ENCODE measurements around the gene CXXC4.

CXXC4 gene

GRCh38 chr4:104488151-104488550 lies 6.5 kb downstream of the CXXC4 start:
- no peak for DNase-seq

- no peak for DNase-seq
These were observed 7.8 kb downstream of the CXXC4 start for GRCh38 chr4:104486716-104487504.

GRCh38 chr4:104475652-104476051 lies 19.0 kb downstream of the CXXC4 start:
- DNase-seq, result no peak

- DNase-seq, result no peak
These were observed 21.9 kb downstream of the CXXC4 start for GRCh38 chr4:104472766-104473165.

- no peak for DNase-seq
These were observed 23.9 kb downstream of the CXXC4 start for GRCh38 chr4:104470770-104471169.

- DNase-seq, result no peak
These were observed 24.9 kb downstream of the CXXC4 start for GRCh38 chr4:104469794-104470193.

- no peak for DNase-seq
These were observed 29.1 kb downstream of the CXXC4 start for GRCh38 chr4:104465619-104466018.

- no peak for DNase-seq
These were observed 29.5 kb downstream of the CXXC4 start for GRCh38 chr4:104465201-104465600.

- no peak for DNase-seq
These were observed 32.1 kb downstream of the CXXC4 start for GRCh38 chr4:104462641-104463040.

GRCh38 chr4:104457308-104457981 lies 37.2 kb downstream of the CXXC4 start:
- no peak for DNase-seq

- DNase-seq, result no peak
These were observed 43.1 kb downstream of the CXXC4 start for GRCh38 chr4:104451573-104451972.

- no peak for DNase-seq
These were observed 45.2 kb downstream of the CXXC4 start for GRCh38 chr4:104449537-104449936.

- no peak for DNase-seq
These were observed 47.4 kb downstream of the CXXC4 start for GRCh38 chr4:104447294-104447693.

- DNase-seq, result no peak
These were observed 48.0 kb downstream of the CXXC4 start for GRCh38 chr4:104446431-104447278.

- DNase-seq, result no peak
These were observed 50.0 kb downstream of the CXXC4 start for GRCh38 chr4:104444685-104445084.

GRCh38 chr4:104436542-104436941 lies 58.2 kb downstream of the CXXC4 start:
- DNase-seq, result no peak

GRCh38 chr4:104429150-104429741 lies 65.4 kb downstream of the CXXC4 start:
- DNase-seq, result no peak

GRCh38 chr4:104425948-104426347 lies 68.7 kb downstream of the CXXC4 start:
- DNase-seq, result no peak

- no peak for DNase-seq
These were observed 69.7 kb downstream of the CXXC4 start for GRCh38 chr4:104424989-104425388.

- no peak for DNase-seq
These were observed 70.2 kb downstream of the CXXC4 start for GRCh38 chr4:104424475-104424941.

- no peak for DNase-seq
These were observed 73.1 kb downstream of the CXXC4 start for GRCh38 chr4:104421566-104421965.

- no peak for DNase-seq
These were observed 73.9 kb downstream of the CXXC4 start for GRCh38 chr4:104420766-104421165.

Data from activated CD8-positive, alpha-beta memory T cell treated with anti-CD3 and anti-CD28 coated beads for 24 hours (primary cell).